ENCODE measurements around the gene TGFBR3L.
"Not testable (repeated sequence)": the region's sequence is repeated elsewhere in the genome, so short reads cannot be mapped to it uniquely, and the experiment has no call there.

The TGFBR3L gene

DNA sequence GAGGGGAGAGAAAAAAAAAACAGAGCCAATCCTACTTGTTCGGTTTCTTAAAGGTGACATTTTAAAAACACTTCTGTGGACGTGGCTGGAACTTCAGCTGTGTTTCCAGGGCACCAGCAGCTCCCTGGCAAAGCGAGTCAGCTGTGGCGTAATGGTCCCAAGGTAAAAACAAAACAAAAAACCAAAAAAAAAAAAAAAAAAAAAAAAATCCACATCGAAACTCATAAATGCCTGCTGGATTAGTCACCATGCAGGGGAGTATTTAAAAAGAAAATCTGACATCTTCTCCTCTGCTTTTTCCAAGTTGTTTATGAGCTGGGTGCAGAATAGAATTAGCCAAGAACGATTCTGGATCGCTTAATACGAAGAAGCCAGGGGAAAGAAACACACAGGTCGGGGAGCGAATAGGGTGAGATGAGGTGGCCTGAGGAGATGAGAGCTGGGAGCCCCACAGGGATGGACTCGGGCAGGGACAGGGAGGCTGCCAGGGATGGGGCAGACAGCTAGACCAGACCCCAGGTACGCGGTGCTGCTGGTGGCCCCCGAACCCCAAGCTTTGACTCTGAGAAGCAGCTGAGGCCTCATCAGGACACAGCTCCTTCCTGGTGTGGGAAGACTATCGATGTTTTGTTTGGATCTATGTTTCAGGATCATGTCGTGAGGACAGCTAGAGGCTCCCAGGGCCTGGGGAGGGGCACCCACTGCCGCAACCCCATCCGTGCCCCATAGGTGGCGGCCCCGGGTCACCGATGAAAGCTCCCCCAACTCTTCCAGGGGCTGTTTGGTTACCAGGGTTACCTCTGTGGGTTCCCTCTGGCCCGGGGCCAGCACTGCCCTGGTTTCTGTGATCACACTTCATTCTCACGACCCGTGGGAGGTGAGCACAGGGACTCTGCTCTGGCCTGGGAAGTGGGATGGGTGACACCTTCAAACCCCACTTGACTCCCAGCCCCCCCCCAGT lies 14.4 kb downstream of the TGFBR3L start:
- DNase-seq: peak; percentile 42 to 73 (median 70)

- DNase-seq: not testable (repeated sequence)
These were observed 15.4 kb downstream of the TGFBR3L start for GRCh38 chr19:7930030-7930429.

GRCh38 chr19:7930765-7931164 lies 16.1 kb downstream of the TGFBR3L start:
- no peak for DNase-seq

GRCh38 chr19:7931221-7932061 lies 16.8 kb downstream of the TGFBR3L start:
- DNase-seq: no peak

- no peak for DNase-seq
These were observed 17.8 kb downstream of the TGFBR3L start for GRCh38 chr19:7932276-7932929.

DNA sequence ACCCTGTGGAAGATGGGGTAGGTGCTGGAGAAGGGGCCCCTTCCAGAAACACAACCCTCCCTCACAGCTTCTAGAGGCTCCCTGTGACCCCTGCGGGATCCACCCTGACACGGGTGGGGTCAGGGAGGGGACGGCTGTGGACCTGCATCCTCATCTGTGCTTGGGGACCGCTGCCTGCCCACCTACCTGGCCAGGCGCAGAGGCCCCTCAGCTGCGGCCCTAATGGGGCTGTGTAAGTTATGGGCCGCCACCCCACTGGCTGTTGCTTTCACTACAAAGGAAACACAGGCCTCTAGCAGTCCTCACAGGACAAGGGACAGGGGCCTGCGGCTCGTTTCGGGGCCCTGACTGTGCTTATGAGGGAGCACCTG lies 18.3 kb downstream of the TGFBR3L start:
- no peak for DNase-seq

- DNase-seq: no peak
These were observed 18.8 kb downstream of the TGFBR3L start for GRCh38 chr19:7933411-7933810.

- no peak for DNase-seq
These were observed 19.4 kb downstream of the TGFBR3L start for GRCh38 chr19:7933828-7934725.

GRCh38 chr19:7934766-7935165 lies 20.1 kb downstream of the TGFBR3L start:
- DNase-seq: no peak

- DNase-seq: no peak
These were observed 26.2 kb downstream of the TGFBR3L start for GRCh38 chr19:7940841-7941240.

DNA sequence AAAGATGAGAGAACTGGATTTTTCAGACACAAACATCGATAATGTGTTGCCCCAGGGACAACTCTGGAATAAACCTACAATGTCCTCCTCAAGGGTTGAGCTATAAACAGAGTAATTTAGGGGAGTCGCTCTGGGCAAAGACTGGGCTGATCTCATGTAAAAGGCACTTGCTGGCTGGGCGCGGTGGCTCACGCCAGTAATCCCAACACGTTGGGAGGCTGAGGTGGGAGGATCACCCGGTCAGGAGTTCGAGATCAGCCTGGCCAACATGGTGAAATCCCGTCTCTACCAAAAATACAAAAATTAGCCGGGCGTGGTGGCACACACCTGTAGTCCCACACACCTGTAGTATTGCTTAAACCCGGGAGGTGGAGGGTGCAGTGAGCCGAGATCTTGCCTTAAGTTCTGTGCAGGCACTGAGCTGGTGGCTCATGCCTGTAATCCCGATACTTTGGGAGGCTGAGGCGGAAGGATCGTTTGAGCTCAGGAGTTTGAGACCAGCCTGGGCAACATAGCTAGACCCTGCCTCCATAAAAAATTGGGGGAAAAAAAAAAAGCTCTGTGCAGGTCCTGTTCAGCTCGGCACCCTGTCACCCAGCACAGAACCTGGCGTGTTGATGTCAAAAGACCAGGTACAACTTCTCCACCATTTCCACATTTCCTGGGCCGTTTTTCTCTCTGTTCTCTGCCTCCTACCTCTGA lies 27.4 kb downstream of the TGFBR3L start:
- no peak for DNase-seq

- peak in 1 of 6 experiments; percentile 59 for DNase-seq
These were observed 28.4 kb downstream of the TGFBR3L start for GRCh38 chr19:7942981-7943443.

DNA sequence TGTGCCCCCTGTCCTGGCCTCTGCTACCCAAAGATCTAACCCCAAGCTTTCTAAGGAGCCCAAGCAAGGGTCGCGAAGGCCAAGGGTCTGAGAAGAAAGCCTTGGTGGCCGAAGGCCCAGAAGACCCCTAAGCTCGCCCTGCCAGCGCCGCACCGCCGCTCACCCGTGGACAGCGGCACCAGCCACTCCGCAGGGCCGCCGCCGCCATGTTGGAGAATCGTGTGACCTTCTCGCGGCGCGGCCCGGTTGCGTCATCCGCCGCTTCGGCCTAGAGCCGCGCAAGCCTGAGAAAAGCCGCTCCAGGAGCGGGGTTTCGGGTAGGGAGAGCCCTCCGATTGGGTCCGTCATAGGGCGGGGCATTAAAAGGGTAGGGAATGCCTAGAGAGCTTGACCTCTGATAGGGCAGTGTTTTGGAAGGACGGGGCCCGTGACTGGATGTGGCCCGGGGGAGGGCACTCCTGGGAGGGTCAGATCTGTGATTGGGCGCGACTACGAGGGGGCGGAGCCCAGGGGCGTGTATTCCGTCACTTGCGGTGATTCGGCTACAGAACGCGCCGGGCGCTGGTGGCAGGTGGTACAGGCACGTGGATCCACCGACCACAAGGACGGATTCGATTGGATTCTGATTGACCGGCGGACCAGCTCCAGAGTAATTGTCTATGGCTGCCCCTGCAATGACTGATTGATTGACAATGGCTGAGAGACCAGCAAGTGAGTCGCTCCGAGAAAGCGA lies 29.0 kb downstream of the TGFBR3L start, which contains the start of gene TIMM44:
Gene TIMM44, minus strand, starts transcription at position 223 of the 733 bp plus-strand sequence. Its CDS starts 15 bp downstream, at position 208.
- peak; percentile 93 to 99 (median 98) for DNase-seq

GRCh38 chr19:7944177-7944761 lies 29.6 kb downstream of the TGFBR3L start:
- peak; percentile 72 to 91 (median 82) for DNase-seq

- DNase-seq: no peak
These were observed 33.3 kb downstream of the TGFBR3L start for GRCh38 chr19:7947939-7948338.

- DNase-seq: no peak
These were observed 38.4 kb downstream of the TGFBR3L start for GRCh38 chr19:7953060-7953459.

- DNase-seq: no peak
These were observed 38.9 kb downstream of the TGFBR3L start for GRCh38 chr19:7953576-7953975.

- DNase-seq: no peak
These were observed 41.1 kb downstream of the TGFBR3L start for GRCh38 chr19:7955696-7956095.

- no peak for DNase-seq
These were observed 44.6 kb downstream of the TGFBR3L start for GRCh38 chr19:7959211-7959610.

DNA sequence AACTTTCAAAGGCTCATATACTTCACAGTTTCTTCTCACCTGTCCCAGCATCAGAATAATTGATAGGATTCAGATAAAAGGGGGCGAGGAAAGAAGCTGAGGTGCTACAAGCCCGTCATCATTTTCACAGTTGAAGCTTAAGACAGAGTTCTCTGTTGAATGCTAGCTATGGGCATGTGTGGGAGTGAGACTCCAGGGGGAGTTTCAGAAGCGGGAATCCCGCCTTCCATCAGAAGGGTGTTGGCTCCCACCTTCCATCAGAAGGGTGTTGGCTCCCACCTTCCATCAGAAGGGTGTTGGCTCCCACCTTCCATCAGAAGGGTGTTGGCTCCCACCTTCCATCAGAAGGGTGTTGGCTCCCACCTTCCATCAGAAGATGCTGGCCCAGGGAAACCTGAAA lies 46.5 kb downstream of the TGFBR3L start:
- DNase-seq: not testable (repeated sequence)
